T-cell (primary cell): ENCODE results near the gene TYRP1. TPM values are rescaled to one million over a fixed set of nuclear protein-coding genes. Genes with fewer than 3 reads are reported as not detected.

ENCODE experiments used
- ATAC-seq, 4 experiments: fragments of 200-7000 bp in 3 of 4; fragments of 150-1000 bp in 1 of 4; cut with Tn5 transposase; replicated peaks in 1 of 4; 1 replicate in 3 of 4; 2 replicates in 1 of 4; pipeline ENCODE4 v1.10.0; 2021; ENCODE audit warnings: moderate library complexity in 3 of 4, mild to moderate bottlenecking in 2 of 4, moderate number of reproducible peaks in 1 of 4
- CTCF ChIA-PET, 2 donors: fragments of 300-600 bp; sonication (Branson Sonifier 250); formaldehyde crosslinking; loops; one replicate each; lab custom pipeline; 2022; ENCODE audit warnings: antibody characterized with exemption in 2 of 2; lab: Charles Lee
- POLR2A ChIA-PET, 2 donors: fragments of 300-600 bp; sonication (Branson Sonifier 250); formaldehyde crosslinking; loops; one replicate each; lab custom pipeline; 2022; ENCODE audit warnings: antibody characterized with exemption in 2 of 2; lab: Charles Lee
- DNase-seq, 35 experiments: peaks; one replicate each; pipeline versions ENCODE4 v3.0.0 to v3.0.0-alpha.2; 2013 to 2023
- H3K27ac ChIP-seq: one replicate; pipeline ENCODE4 v1.5.1; 2013; ENCODE audit warnings: low read length
- H3K27me3 ChIP-seq, 2 experiments: replicated peaks in 1 of 2; 1 replicate in 1 of 2; 2 replicates in 1 of 2; pipeline versions ENCODE4 v1.6.1 to v1.7.0; 2013; ENCODE audit warnings: low read length in 1 of 2, mixed read lengths in 1 of 2; ENCODE audit not compliant: control insufficient read depth in 2 of 2, insufficient read depth in 2 of 2; ENCODE audit errors: extremely low read depth in 1 of 2
- H3K36me3 ChIP-seq, 2 donors: 1 replicate in 1 of 2; 2 replicates in 1 of 2; pipeline versions ENCODE4 v1.6.1 to v1.7.0; 2013; ENCODE audit warnings: low read length in 1 of 2; ENCODE audit not compliant: control insufficient read depth in 2 of 2, insufficient read depth in 1 of 2; ENCODE audit errors: extremely low read depth in 1 of 2
- H3K4me1 ChIP-seq, 2 experiments: 1 replicate in 1 of 2; 2 replicates in 1 of 2; pipeline versions ENCODE4 v1.6.1 to v1.7.0; 2013; ENCODE audit warnings: low read length in 2 of 2, mixed read lengths in 1 of 2; ENCODE audit not compliant: insufficient read depth in 2 of 2, control insufficient read depth in 1 of 2; ENCODE audit errors: extremely low read depth in 1 of 2
- H3K4me3 ChIP-seq, 2 donors: 1 replicate in 1 of 2; 2 replicates in 1 of 2; pipeline versions ENCODE4 v1.5.1 to v1.7.0; 2013; ENCODE audit warnings: mild to moderate bottlenecking in 2 of 2, low read length in 1 of 2, moderate library complexity in 1 of 2; ENCODE audit not compliant: control insufficient read depth in 1 of 2; ENCODE audit errors: extremely low read depth in 1 of 2
- H3K9me3 ChIP-seq: 2 replicates; pipeline ENCODE4 v1.7.0; 2013
- H3K27ac Mint-ChIP-seq, 2 donors: one replicate each; pipeline ENCODE4 v1.8.0; 2020 to 2021; ENCODE audit warnings: mild to moderate bottlenecking in 2 of 2, mixed read lengths in 2 of 2
- H3K27me3 Mint-ChIP-seq, 2 donors: one replicate each; pipeline ENCODE4 v1.8.0; 2021 to 2022; ENCODE audit warnings: mixed read lengths in 2 of 2
- H3K36me3 Mint-ChIP-seq: one replicate; pipeline ENCODE4 v1.8.0; 2021; ENCODE audit warnings: mixed read lengths
- H3K4me1 Mint-ChIP-seq, 3 donors: one replicate each; pipeline ENCODE4 v1.8.0; 2020 to 2022; ENCODE audit warnings: mixed read lengths in 3 of 3, mild to moderate bottlenecking in 1 of 3
- H3K4me3 Mint-ChIP-seq, 3 donors: one replicate each; pipeline ENCODE4 v1.8.0; 2020 to 2022; ENCODE audit warnings: mild to moderate bottlenecking in 3 of 3, mixed read lengths in 3 of 3, moderate library complexity in 3 of 3
- H3K9me3 Mint-ChIP-seq, 3 donors: one replicate each; pipeline ENCODE4 v1.8.0; 2020 to 2022; ENCODE audit warnings: mixed read lengths in 3 of 3
- WGBS: methylation state at CpG from one replicate; pipeline ENCODE4 v1.1.5; 2013; ENCODE audit warnings: missing lambda C conversion rate; ENCODE audit not compliant: insufficient coverage; 5-methylcytosine and 5-hydroxymethylcytosine counted together
- total RNA-seq, 35 experiments: library from RNA in 6 of 35; stranded (reverse) in 6 of 35; fragments of 120-200 nt in 1 of 35; gene quantifications; one replicate each; pipeline versions ENCODE4 v1.2.1 to v1.2.4 and lab custom pipeline; 2013 to 2026

Gene TYRP1
- total RNA-seq, 5 donors from 2014 or later (not counting 1 experiment from before 2014, with no cell fraction given), result not detected

DNA sequence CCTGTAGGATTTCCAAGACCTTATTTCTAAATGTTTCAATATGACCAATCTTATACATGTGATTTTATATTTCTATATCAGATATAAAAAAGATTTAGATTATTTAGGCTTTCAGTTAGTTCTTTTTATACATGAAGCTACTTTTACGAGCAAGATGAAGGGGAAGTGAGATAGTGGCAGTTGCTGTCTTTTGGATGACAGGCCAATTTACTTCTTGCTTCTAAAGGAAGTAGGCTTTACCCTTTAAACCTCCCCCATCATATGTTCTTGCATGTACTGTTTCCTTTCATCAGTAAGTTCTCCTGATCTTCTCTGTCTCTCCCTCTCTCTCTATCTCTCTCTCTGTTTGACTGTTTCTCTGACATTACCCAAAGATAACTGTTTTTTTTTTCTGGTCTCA, 4.0 kb upstream of the TYRP1 start:
- H3K36me3 Mint-ChIP-seq, result no peaks in the 10 kb centered on the region
- no peaks in the 10 kb centered on the region for H3K27me3 Mint-ChIP-seq
- ATAC-seq, result no peak
- peaks cover 12 to 25% (median 24%) of the 10 kb centered on the region in 3 donors for H3K9me3 Mint-ChIP-seq
- Histone ChIP-seq H3K27ac (no peak overlapping the region), H3K4me1 (no peaks in the 10 kb centered on the region), H3K27me3 (no peaks in the 10 kb centered on the region), H3K4me3 (no peak overlapping the region), H3K9me3 (no peaks in the 10 kb centered on the region), H3K36me3 (no peaks in the 10 kb centered on the region)
- H3K27ac Mint-ChIP-seq, result no peak overlapping the region
- ChIA-PET POLR2A (no interaction called here), CTCF (no interaction called here)
- DNase-seq, result no peak
- no peak overlapping the region for H3K4me3 Mint-ChIP-seq
- H3K4me1 Mint-ChIP-seq, result no peaks in the 10 kb centered on the region
- WGBS, result no CpG with 5 or more reads among the region's 1 CpG

- no peaks in the 10 kb centered on the region for H3K27me3 Mint-ChIP-seq
- H3K27ac ChIP-seq, result no peak overlapping the region
- no peak overlapping the region for H3K4me3 Mint-ChIP-seq
- CTCF ChIA-PET, result interaction anchor here in 1 of 2 donors (0.6 kb wide), 1 partner anchor 503 kb away, joined by 3 read pairs; no protein-coding TSS in a partner anchor
- no peaks in the 10 kb centered on the region for H3K36me3 ChIP-seq
- H3K36me3 Mint-ChIP-seq, result no peaks in the 10 kb centered on the region
- H3K9me3 Mint-ChIP-seq, result peaks cover 4 to 27% (median 24%) of the 10 kb centered on the region in 3 donors
- WGBS, result 87% methylated on average over 8 of the region's 8 CpGs
- no peak overlapping the region for H3K4me3 ChIP-seq
- H3K4me1 Mint-ChIP-seq, result no peaks in the 10 kb centered on the region
- POLR2A ChIA-PET, result no interaction called here
- no peaks in the 10 kb centered on the region for H3K4me1 ChIP-seq
- DNase-seq (no peak), ATAC-seq (no peak)
- no peaks in the 10 kb centered on the region for H3K27me3 ChIP-seq
- H3K9me3 ChIP-seq, result no peaks in the 10 kb centered on the region
- H3K27ac Mint-ChIP-seq, result no peak overlapping the region
Measured at GRCh38 chr9:12694013-12694412, 828 bp downstream of the TYRP1 start.

- Histone ChIP-seq H3K4me1 (no peaks in the 10 kb centered on the region), H3K27ac (no peak overlapping the region), H3K27me3 (no peaks in the 10 kb centered on the region), H3K4me3 (no peak overlapping the region), H3K36me3 (no peaks in the 10 kb centered on the region), H3K9me3 (no peaks in the 10 kb centered on the region)
- ATAC-seq, result no peak
- Mint-ChIP-seq H3K36me3 (no peaks in the 10 kb centered on the region), H3K27me3 (no peaks in the 10 kb centered on the region), H3K9me3 (peaks cover 0 to 29% (median 25%) of the 10 kb centered on the region in 3 donors), H3K4me1 (no peaks in the 10 kb centered on the region), H3K4me3 (no peak overlapping the region), H3K27ac (no peak overlapping the region)
- 83% methylated on average over 1 of the region's 4 CpGs for WGBS
- POLR2A ChIA-PET, result no interaction called here
- no peak for DNase-seq
- CTCF ChIA-PET, result no interaction called here
Measured at GRCh38 chr9:12695474-12695873, 2.3 kb downstream of the TYRP1 start.

DNA sequence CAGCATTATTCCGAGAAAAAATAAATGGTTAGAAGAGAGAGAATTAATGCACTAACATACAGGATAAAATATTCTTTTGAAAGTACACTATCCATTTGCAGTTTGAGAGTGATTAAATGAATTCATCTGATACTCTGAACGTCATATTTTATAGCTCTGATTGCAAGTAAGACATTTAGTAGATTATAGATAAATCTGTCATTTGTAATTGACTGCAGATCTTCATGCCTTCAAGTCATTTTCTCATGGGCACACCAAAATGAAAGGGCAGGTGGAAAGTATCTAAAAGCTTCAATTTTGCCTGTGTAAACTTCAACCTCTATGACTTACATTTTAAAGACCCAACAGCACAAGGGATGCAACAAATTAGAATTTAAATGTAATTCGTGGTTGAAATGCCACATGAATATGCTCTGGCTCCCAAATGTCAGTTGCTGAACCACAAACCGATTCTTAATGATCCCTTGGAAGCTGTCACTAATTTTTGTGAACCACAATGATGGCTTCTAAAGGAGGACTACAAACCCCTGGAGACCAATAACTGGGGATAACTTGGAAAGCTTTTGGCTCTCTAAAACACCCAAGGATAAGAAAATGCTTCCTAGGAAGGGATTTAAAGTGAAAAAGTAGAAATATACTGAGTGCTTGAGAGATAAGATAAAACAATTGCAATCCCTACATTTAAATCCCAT, 3.9 kb downstream of the TYRP1 start:
- no peaks in the 10 kb centered on the region for H3K36me3 Mint-ChIP-seq
- H3K4me1 Mint-ChIP-seq, result no peaks in the 10 kb centered on the region
- Histone ChIP-seq H3K27me3 (no peaks in the 10 kb centered on the region), H3K4me1 (no peaks in the 10 kb centered on the region), H3K4me3 (no peak overlapping the region), H3K9me3 (no peaks in the 10 kb centered on the region), H3K36me3 (no peaks in the 10 kb centered on the region), H3K27ac (no peak overlapping the region)
- ATAC-seq (no peak), DNase-seq (no peak)
- peaks cover 0 to 34% (median 26%) of the 10 kb centered on the region in 3 donors for H3K9me3 Mint-ChIP-seq
- ChIA-PET POLR2A (no interaction called here), CTCF (no interaction called here)
- H3K27me3 Mint-ChIP-seq, result no peaks in the 10 kb centered on the region
- H3K4me3 Mint-ChIP-seq, result no peak overlapping the region
- no peak overlapping the region for H3K27ac Mint-ChIP-seq
- WGBS, result 0% methylated on average over 2 of the region's 4 CpGs

GRCh38 chr9:12697719-12698118, 4.5 kb downstream of the TYRP1 start:
- Histone ChIP-seq H3K36me3 (no peaks in the 10 kb centered on the region), H3K4me3 (no peak overlapping the region), H3K27ac (no peak overlapping the region), H3K9me3 (no peaks in the 10 kb centered on the region), H3K4me1 (no peaks in the 10 kb centered on the region), H3K27me3 (no peaks in the 10 kb centered on the region)
- POLR2A ChIA-PET, result no interaction called here
- CTCF ChIA-PET, result no interaction called here
- Mint-ChIP-seq H3K36me3 (no peaks in the 10 kb centered on the region), H3K4me3 (no peak overlapping the region), H3K27ac (no peak overlapping the region), H3K27me3 (no peaks in the 10 kb centered on the region), H3K4me1 (no peaks in the 10 kb centered on the region), H3K9me3 (peaks cover 0 to 30% (median 26%) of the 10 kb centered on the region in 3 donors)
- DNase-seq (no peak), ATAC-seq (no peak)
- WGBS, result no CpG with 5 or more reads among the region's 1 CpG

GRCh38 chr9:12698266-12698665, 5.1 kb downstream of the TYRP1 start:
- no peak overlapping the region for H3K27ac Mint-ChIP-seq
- H3K4me3 ChIP-seq, result no peak overlapping the region
- DNase-seq, result no peak
- H3K4me3 Mint-ChIP-seq, result no peak overlapping the region
- POLR2A ChIA-PET, result no interaction called here
- CTCF ChIA-PET, result no interaction called here
- H3K36me3 Mint-ChIP-seq, result no peaks in the 10 kb centered on the region
- ATAC-seq, result no peak
- H3K9me3 Mint-ChIP-seq, result peaks cover 0 to 26% (median 22%) of the 10 kb centered on the region in 3 donors
- H3K4me1 ChIP-seq, result no peaks in the 10 kb centered on the region
- H3K9me3 ChIP-seq, result no peaks in the 10 kb centered on the region
- H3K27me3 ChIP-seq, result no peaks in the 10 kb centered on the region
- no CpG with 5 or more reads among the region's 4 CpGs for WGBS
- no peaks in the 10 kb centered on the region for H3K27me3 Mint-ChIP-seq
- no peaks in the 10 kb centered on the region for H3K36me3 ChIP-seq
- H3K27ac ChIP-seq, result no peak overlapping the region
- no peaks in the 10 kb centered on the region for H3K4me1 Mint-ChIP-seq
